GM10248 (cell line): ENCODE data around the gene DOHH.

Experiments used
- CTCF ChIA-PET: fragments of 300-600 bp; sonication (Branson Sonifier 250); formaldehyde crosslinking; extraction: SDS; loops from one replicate; lab custom pipeline; 2021; ENCODE audit warnings: antibody characterized with exemption; lab: Yijun Ruan, JAX
- POLR2A ChIA-PET: fragments of 350-650 bp; sonication (Branson Sonifier 250); formaldehyde crosslinking; extraction: SDS; loops from one replicate; lab custom pipeline; 2020; ENCODE audit warnings: antibody characterized with exemption; lab: Yijun Ruan, JAX
- DNase-seq: peaks from one replicate; pipeline ENCODE4 v3.0.0; 2012; ENCODE audit errors: extremely low spot score
- TF ChIP-seq, protein P1 (sequence below): IDR thresholded peaks from 2 replicates; pipeline ENCODE4 v1.5.1; 2012; ENCODE audit warnings: mild to moderate bottlenecking, low read depth; ENCODE audit errors: extremely low read depth, missing control alignments, control extremely low read depth

Gene DOHH

DNA sequence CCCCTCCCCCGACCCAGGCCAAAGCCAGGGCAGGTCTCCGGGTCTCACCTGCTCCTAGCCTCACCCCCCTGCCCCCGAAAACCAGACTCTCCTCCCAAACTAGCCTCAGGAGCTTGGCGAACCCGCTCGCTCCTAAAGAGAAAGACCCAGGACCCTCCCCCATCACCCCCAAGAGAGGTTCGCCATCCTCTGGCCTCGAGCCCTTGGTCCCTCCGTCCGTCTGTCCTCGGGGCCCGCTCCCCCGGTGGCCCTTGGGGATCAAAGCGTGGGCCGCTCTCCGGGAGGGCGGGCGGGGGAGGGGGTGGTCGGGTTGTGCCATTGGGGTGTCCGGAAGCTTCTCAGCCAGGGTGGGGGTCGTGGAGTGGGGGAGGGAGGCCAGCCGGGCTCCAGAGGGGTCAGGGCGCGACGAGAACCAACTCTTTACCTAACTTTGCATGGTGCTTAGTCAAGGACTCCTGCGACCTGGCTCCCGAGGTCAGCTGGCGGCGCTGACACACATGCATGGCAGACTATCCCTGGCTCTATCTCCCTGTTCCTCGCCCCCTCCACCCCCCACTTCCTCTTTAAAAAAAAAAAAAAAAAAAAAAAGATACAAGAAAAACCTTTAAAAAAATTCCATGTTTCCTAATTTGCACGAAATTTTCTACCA, 35.8 kb downstream of the DOHH start:
- ChIA-PET POLR2A (no interaction called here), CTCF (interaction anchor here (1.5 to 1.8 kb wide), 2 partner anchors 8 to 20 kb away, joined by 3 to 10 read pairs; no protein-coding TSS in a partner anchor)
- DNase-seq: no peak

DNA sequence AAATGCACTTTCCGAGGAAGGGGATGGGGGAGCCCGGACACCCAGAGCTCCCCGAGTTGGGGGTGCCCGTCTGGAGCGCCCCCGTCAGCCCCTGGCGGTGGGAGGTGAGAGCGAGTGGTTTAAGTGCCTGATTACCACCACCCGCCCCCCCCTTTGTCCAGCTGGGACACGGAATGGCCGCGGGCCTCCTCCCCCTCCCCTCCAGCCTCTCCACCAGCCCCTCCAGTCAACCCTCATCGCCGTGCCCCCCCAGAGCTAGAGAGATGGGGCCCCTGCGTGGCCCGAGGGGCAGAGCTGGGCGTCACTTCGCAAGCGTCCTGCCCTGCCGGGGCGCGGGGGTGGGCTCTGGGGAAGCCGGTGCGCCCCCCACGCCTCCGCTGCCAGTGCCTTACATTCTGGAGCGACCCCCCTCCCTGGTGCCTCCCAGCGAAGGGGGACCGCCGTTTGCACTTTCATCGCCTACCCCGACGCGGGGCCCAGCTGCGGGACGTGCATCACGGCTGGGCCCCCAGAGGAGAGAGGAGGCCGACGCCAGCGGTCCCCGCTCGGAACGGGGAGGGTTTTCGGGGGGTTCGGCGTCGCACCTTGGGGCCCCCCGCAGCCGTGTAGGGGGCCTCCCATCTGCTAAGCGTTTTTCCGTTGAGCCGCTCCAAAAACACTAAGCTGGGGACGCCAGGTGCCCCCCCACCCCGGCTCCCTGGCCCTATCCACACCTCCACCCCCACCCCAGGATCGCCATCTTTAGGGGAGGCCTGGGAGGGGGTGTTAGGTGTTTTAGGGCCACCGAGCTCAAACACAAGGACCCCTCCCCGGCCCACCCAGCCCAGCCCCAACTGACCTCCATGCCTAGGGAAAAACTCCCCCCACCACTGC, 36.5 kb downstream of the DOHH start:
- TF ChIP-seq, protein P1, sequence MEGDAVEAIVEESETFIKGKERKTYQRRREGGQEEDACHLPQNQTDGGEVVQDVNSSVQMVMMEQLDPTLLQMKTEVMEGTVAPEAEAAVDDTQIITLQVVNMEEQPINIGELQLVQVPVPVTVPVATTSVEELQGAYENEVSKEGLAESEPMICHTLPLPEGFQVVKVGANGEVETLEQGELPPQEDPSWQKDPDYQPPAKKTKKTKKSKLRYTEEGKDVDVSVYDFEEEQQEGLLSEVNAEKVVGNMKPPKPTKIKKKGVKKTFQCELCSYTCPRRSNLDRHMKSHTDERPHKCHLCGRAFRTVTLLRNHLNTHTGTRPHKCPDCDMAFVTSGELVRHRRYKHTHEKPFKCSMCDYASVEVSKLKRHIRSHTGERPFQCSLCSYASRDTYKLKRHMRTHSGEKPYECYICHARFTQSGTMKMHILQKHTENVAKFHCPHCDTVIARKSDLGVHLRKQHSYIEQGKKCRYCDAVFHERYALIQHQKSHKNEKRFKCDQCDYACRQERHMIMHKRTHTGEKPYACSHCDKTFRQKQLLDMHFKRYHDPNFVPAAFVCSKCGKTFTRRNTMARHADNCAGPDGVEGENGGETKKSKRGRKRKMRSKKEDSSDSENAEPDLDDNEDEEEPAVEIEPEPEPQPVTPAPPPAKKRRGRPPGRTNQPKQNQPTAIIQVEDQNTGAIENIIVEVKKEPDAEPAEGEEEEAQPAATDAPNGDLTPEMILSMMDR: no peak
- ChIA-PET CTCF (interaction anchor here (1.0 to 1.8 kb wide), 3 partner anchors 9 to 35 kb away, joined by 3 to 10 read pairs (median 3); no protein-coding TSS in a partner anchor), POLR2A (no interaction called here)
- no peak for DNase-seq

More for the DNA sequence above, 35.8 kb downstream of the DOHH start:
- TF ChIP-seq, protein P1: no peak

DNA sequence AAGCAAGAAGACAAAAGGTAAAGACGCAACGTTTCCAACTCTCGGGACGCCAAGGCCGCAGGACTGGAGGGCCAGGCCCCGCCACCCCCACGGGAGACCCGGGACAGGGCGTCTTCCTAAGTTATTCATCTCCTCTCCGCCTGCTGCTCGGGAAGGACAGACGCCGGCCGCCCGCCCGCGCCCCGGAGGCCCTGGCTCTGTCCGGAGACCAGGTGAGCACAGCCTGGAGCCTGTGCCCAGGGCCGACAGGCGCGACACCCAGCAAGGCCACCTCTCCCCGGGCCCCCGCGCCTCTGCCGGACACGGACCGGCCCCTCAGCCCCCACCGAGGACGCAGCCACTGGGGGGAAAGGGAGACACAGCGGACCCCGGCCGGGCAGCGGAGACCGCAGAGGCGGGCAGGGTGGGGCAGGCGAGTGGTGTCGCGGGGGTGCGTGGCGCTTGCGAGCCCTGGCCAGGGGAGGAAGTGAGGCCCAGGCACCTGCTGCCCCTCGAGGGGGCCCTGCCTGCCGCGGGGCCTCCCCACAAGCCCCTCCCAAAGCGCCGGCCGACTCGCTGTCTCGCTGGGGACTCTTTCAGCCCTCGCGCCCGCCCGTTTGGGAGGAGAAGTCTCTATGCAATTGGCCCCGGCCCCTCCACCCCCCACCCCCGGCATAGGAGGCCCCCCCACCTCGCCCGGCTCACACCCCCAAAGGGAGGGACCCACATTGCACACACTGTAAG, 37.3 kb downstream of the DOHH start:
- TF ChIP-seq, protein P1: no peak
- ChIA-PET POLR2A (no interaction called here), CTCF (interaction anchor here (1.0 to 1.8 kb wide), 3 partner anchors 10 to 34 kb away, joined by 3 to 10 read pairs (median 3); no protein-coding TSS in a partner anchor)
- no peak for DNase-seq

DNA sequence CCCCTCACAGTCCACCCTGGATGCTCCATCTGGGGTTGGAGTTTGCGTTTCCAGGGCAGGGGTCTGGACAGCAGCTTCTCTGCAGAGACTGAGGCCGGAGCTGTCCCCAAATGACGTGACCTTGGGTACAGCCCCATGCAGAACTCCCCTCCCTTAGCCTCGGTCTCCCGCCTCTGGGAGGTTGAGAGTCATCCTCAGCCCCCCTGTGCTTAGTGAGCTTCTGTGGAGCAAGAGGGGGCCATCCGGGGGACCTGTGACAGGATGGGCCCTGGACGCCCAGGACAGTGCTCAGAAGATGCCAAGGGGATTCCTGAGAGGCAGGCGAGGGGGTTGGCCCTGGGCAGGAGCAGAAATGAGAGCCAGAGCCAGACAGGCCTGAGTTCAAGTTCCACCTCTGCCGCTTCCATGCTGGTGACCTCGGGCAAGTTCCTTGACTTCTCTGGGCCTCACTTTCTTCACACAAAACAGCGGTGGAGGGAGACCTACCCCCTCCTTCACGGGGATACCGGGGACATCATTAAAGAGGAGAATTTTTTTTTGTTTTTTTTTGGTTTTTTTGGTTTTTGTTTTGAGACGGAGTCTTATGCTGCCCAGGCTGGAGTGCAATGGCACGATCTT, 40.4 kb downstream of the DOHH start:
- TF ChIP-seq, protein P1: no peak
- POLR2A ChIA-PET: no interaction called here
- CTCF ChIA-PET: interaction anchor here (3.4 kb wide), 1 partner anchor 13 kb away, joined by 13 read pairs; no protein-coding TSS in a partner anchor
- no peak for DNase-seq

DNA sequence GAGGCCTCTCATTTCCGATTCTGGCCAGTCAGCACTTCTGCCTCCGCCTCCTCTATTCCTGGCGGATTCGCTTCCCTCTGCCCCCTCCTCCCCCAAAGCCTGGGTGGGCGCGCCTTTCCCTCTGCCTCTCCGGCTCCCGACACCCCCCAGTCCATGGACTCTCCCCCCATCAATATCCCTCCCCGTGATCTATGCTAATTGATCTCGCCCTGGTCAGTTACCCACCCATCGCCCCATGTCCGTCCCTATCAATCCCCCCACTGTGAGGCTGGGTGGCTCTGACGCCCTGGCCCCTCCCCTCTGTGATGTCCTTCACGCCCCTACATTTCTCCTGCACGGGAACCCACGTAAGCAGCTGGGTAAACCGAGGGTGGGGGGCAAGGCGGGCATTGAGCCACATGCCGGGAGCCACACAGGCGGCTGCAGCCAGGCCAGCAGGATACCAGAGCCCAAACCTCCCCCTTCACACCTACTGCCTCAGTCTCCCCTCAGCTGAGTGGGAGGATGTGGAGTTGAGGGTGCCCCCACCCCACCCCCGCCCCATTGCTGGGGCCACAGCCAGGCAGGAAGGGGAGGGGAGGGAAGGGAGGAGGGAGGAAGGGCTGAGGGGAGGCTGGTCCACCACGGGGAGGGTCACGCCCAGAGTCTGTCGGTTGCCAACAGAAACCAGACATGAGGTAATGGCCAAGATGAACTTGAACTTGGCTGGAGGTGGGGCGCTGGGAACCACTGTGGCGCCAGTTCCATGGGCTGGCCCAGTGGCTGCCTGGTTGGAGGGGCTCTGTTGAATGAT, 41.2 kb downstream of the DOHH start:
- ChIA-PET POLR2A (no interaction called here), CTCF (interaction anchor here (3.4 kb wide), 1 partner anchor 13 kb away, joined by 13 read pairs; no protein-coding TSS in a partner anchor)
- TF ChIP-seq, protein P1: no peak
- DNase-seq: no peak
